ENCODE data around the gene PNMA6F. TPM values are rescaled to one million over a fixed set of nuclear protein-coding genes. Genes with fewer than 3 reads are reported as not detected.
"Not testable (repeated sequence)": the region's sequence is repeated elsewhere in the genome, so short reads cannot be mapped to it uniquely, and the experiment has no call there.

Gene PNMA6F
- total and polyA plus RNA-seq, 5 donors: not detected

GRCh38 chrX:153333821-153334653 is 12.5 kb upstream of the PNMA6F start, which contains the start of gene ZNF275:
ZNF275 (plus strand) TSS chrX:153334153; CDS start chrX:153336680, 2,527 bp downstream.
- no peaks in the 10 kb centered on the region for H3K4me1 ChIP-seq (ENCODE audit: control insufficient read depth, insufficient read depth, low read length)
- intact Hi-C loops (cut with DNase I): no loop called here
- DNase-seq (peak; percentile 81 to 92 (median 91)), ATAC-seq (peak; percentile 99)
- under 1% methylated on average over 85 of the region's 86 CpGs for WGBS
- no peaks in the 10 kb centered on the region for H3K9me3 ChIP-seq (ENCODE audit: control insufficient read depth, low read length)
- H3K4me3 ChIP-seq (ENCODE audit: low read length): peak within 1 kb of the TSS; percentile 66
- H3K27ac ChIP-seq (ENCODE audit: low read length): no peak within 1 kb of the TSS
- no peaks in the 10 kb centered on the region for H3K27me3 ChIP-seq (ENCODE audit: control insufficient read depth, insufficient read depth)

- ATAC-seq (no peak), DNase-seq (no peak)
- intact Hi-C loops (cut with DNase I): no loop called here
- 44% methylated on average over 2 of the region's 2 CpGs for WGBS
- Histone ChIP-seq H3K9me3 (ENCODE audit: control insufficient read depth, low read length) (no peaks in the 10 kb centered on the region), H3K27me3 (ENCODE audit: control insufficient read depth, insufficient read depth) (no peaks in the 10 kb centered on the region), H3K4me1 (ENCODE audit: control insufficient read depth, insufficient read depth, low read length) (no peaks in the 10 kb centered on the region), H3K4me3 (ENCODE audit: low read length) (no peak overlapping the region), H3K27ac (ENCODE audit: low read length) (no peak overlapping the region)
These were observed 11.7 kb upstream of the PNMA6F start for GRCh38 chrX:153333266-153333665.

DNA sequence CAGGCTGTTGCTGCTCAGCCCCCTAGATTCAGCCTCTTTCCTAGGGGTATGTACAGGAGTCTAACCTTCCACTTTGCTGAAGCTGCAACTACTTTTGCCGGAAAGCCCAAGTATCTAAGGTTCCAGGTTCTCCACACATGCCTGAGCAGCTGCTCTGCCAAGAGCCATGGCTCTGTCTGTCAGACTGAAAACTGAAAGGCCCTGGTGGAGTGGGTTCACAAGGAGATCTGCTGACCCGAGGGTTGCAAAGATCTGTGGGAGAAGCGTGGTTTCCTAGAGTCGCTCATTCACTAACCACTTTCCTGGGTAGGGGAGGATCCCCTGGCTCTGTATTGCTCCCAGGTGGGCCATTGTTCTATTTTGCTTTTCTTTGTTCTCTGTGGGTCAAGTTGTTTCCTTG is 6.0 kb upstream of the PNMA6F start:
- H3K4me3 ChIP-seq (ENCODE audit: low read length): no peak overlapping the region
- 84% methylated on average over 4 of the region's 4 CpGs for WGBS
- no peaks in the 10 kb centered on the region for H3K27me3 ChIP-seq (ENCODE audit: control insufficient read depth, insufficient read depth)
- no peaks in the 10 kb centered on the region for H3K4me1 ChIP-seq (ENCODE audit: control insufficient read depth, insufficient read depth, low read length)
- intact Hi-C loops (cut with DNase I): no loop called here
- no peaks in the 10 kb centered on the region for H3K9me3 ChIP-seq (ENCODE audit: control insufficient read depth, low read length)
- no peak for DNase-seq
- no peak overlapping the region for H3K27ac ChIP-seq (ENCODE audit: low read length)
- no peak for ATAC-seq

- Histone ChIP-seq H3K9me3 (ENCODE audit: control insufficient read depth, low read length) (no peaks in the 10 kb centered on the region), H3K4me3 (ENCODE audit: low read length) (no peak overlapping the region), H3K27me3 (ENCODE audit: control insufficient read depth, insufficient read depth) (no peaks in the 10 kb centered on the region), H3K27ac (ENCODE audit: low read length) (no peak overlapping the region), H3K4me1 (ENCODE audit: control insufficient read depth, insufficient read depth, low read length) (no peaks in the 10 kb centered on the region)
- ATAC-seq: no peak
- no peak for DNase-seq
- intact Hi-C loops (cut with DNase I): no loop called here
- 2% methylated on average over 7 of the region's 13 CpGs for WGBS
These were observed 897 bp downstream of the PNMA6F start for GRCh38 chrX:153320555-153321184.

GRCh38 chrX:153320047-153320443 is 1.5 kb downstream of the PNMA6F start:
- intact Hi-C loops (cut with DNase I); H3K27ac ChIP-seq (ENCODE audit: low read length); DNase-seq; H3K27me3 ChIP-seq (ENCODE audit: control insufficient read depth, insufficient read depth); H3K9me3 ChIP-seq (ENCODE audit: control insufficient read depth, low read length); ATAC-seq; H3K4me3 ChIP-seq (ENCODE audit: low read length); H3K4me1 ChIP-seq (ENCODE audit: control insufficient read depth, insufficient read depth, low read length): not testable (repeated sequence)
- 88% methylated on average over 1 of the region's 1 CpG for WGBS

GRCh38 chrX:153319295-153320046 is 2.1 kb downstream of the PNMA6F start:
- 80% methylated on average over 33 of the region's 33 CpGs for WGBS
- DNase-seq: no peak
- intact Hi-C loops (cut with DNase I): no loop called here
- Histone ChIP-seq H3K27ac (ENCODE audit: low read length) (no peak overlapping the region), H3K4me1 (ENCODE audit: control insufficient read depth, insufficient read depth, low read length) (no peaks in the 10 kb centered on the region), H3K9me3 (ENCODE audit: control insufficient read depth, low read length) (no peaks in the 10 kb centered on the region), H3K4me3 (ENCODE audit: low read length) (no peak overlapping the region), H3K27me3 (ENCODE audit: control insufficient read depth, insufficient read depth) (no peaks in the 10 kb centered on the region)
- no peak for ATAC-seq

GRCh38 chrX:153318811-153319210 is 2.8 kb downstream of the PNMA6F start:
- Histone ChIP-seq H3K4me3 (ENCODE audit: low read length) (no peak overlapping the region), H3K27ac (ENCODE audit: low read length) (no peak overlapping the region), H3K9me3 (ENCODE audit: control insufficient read depth, low read length) (no peaks in the 10 kb centered on the region), H3K4me1 (ENCODE audit: control insufficient read depth, insufficient read depth, low read length) (no peaks in the 10 kb centered on the region), H3K27me3 (ENCODE audit: control insufficient read depth, insufficient read depth) (no peaks in the 10 kb centered on the region)
- intact Hi-C loops (cut with DNase I): no loop called here
- no peak for ATAC-seq
- no peak for DNase-seq
- WGBS: 95% methylated on average over 7 of the region's 7 CpGs

- intact Hi-C loops (cut with DNase I): no loop called here
- Histone ChIP-seq H3K9me3 (ENCODE audit: control insufficient read depth, low read length) (no peaks in the 10 kb centered on the region), H3K4me1 (ENCODE audit: control insufficient read depth, insufficient read depth, low read length) (no peaks in the 10 kb centered on the region), H3K27ac (ENCODE audit: low read length) (no peak overlapping the region), H3K4me3 (ENCODE audit: low read length) (no peak overlapping the region), H3K27me3 (ENCODE audit: control insufficient read depth, insufficient read depth) (no peaks in the 10 kb centered on the region)
- ATAC-seq (no peak), DNase-seq (no peak)
- 93% methylated on average over 20 of the region's 20 CpGs for WGBS
These were observed 3.4 kb downstream of the PNMA6F start for GRCh38 chrX:153317996-153318722.

- ATAC-seq (no peak), DNase-seq (no peak)
- Histone ChIP-seq H3K27me3 (ENCODE audit: control insufficient read depth, insufficient read depth) (no peaks in the 10 kb centered on the region), H3K4me1 (ENCODE audit: control insufficient read depth, insufficient read depth, low read length) (no peaks in the 10 kb centered on the region), H3K4me3 (ENCODE audit: low read length) (no peak overlapping the region), H3K9me3 (ENCODE audit: control insufficient read depth, low read length) (no peaks in the 10 kb centered on the region), H3K27ac (ENCODE audit: low read length) (no peak overlapping the region)
- 88% methylated on average over 8 of the region's 8 CpGs for WGBS
- intact Hi-C loops (cut with DNase I): no loop called here
These were observed 4.3 kb downstream of the PNMA6F start for GRCh38 chrX:153317306-153317705.

DNA sequence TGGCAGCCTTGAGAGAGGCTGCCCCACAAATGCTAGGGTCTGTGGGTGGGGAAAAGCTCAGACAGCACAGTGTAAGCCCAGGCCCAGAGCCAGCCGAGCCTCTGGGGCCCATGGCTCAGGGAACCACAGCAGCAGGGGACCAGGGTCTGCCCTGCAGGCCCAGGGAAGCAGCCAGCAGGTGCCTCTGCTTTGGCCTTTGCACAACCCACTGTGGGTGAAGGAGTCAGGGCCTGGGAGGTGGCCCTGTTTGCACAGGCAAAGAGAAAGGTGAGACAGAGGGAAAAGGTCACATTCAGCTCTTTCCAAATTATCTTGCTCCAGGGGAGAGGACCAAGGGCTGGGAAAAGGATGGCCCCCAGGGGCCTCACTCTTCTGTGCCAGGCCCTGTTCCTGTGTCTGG is 8.7 kb downstream of the PNMA6F start:
- no peak for DNase-seq
- 79% methylated on average over 1 of the region's 1 CpG for WGBS
- intact Hi-C loops (cut with DNase I): no loop called here
- no peaks in the 10 kb centered on the region for H3K4me1 ChIP-seq (ENCODE audit: control insufficient read depth, insufficient read depth, low read length)
- no peak overlapping the region for H3K27ac ChIP-seq (ENCODE audit: low read length)
- no peaks in the 10 kb centered on the region for H3K27me3 ChIP-seq (ENCODE audit: control insufficient read depth, insufficient read depth)
- H3K9me3 ChIP-seq (ENCODE audit: control insufficient read depth, low read length): no peaks in the 10 kb centered on the region
- no peak for ATAC-seq
- no peak overlapping the region for H3K4me3 ChIP-seq (ENCODE audit: low read length)
